ENCODE measurements around the gene CADPS2.

DNA sequence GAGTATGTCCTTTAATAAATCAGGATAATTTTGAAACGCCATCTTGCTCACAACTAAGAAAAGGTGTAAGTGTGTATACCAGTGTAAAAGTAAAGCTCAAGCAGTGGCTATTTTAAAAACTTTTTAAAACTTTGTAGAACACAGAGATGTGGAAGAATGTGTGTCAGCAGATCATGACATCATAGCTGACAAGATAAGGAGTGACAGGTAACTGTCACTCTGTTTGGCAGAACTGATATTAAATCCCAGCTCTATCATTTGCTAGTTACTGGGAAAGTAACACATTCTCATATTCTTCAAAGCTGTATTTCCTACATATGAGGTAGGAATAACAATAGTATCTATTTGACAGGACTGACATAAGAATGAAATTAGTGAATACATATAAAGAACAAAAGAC is 119.7 kb downstream of the CADPS2 start:
- TF ChIP-seq POLR2AphosphoS5 (IDR thresholded peaks at IDR 0.05; ENCODE audit: low read depth, low read length): no peak
- TF ChIP-seq POLR2A (IDR thresholded peaks at IDR 0.05; ENCODE audit: low read depth, low read length): no peak
- no peak for TF ChIP-seq TAF1 (IDR thresholded peaks at IDR 0.05; ENCODE audit: borderline replicate concordance, low read depth, low read length)
